ENCODE data around the gene TM4SF1.

Gene TM4SF1

GRCh38 chr3:149375501-149376196 is 1.8 kb downstream of the TM4SF1 start:
- DNase-seq (ENCODE audit: low spot score) = no peak

GRCh38 chr3:149374793-149375500 is 2.5 kb downstream of the TM4SF1 start:
- no peak for DNase-seq (ENCODE audit: low spot score)

GRCh38 chr3:149374391-149374790 is 3.1 kb downstream of the TM4SF1 start:
- DNase-seq (ENCODE audit: low spot score) = no peak

GRCh38 chr3:149373235-149374125 is 4.0 kb downstream of the TM4SF1 start:
- no peak for DNase-seq (ENCODE audit: low spot score)

GRCh38 chr3:149371723-149372114 is 5.7 kb downstream of the TM4SF1 start:
- no peak for DNase-seq (ENCODE audit: low spot score)

GRCh38 chr3:149371001-149371722 is 6.3 kb downstream of the TM4SF1 start:
- DNase-seq (ENCODE audit: low spot score) = no peak

GRCh38 chr3:149369991-149370866 is 7.2 kb downstream of the TM4SF1 start:
- DNase-seq (ENCODE audit: low spot score) = no peak

GRCh38 chr3:149368674-149369497 is 8.6 kb downstream of the TM4SF1 start:
- no peak for DNase-seq (ENCODE audit: low spot score)

- no peak for DNase-seq (ENCODE audit: low spot score)
Measured at GRCh38 chr3:149368201-149368673, 9.2 kb downstream of the TM4SF1 start.

- no peak for DNase-seq (ENCODE audit: low spot score)
Measured at GRCh38 chr3:149366941-149367840, 10.3 kb downstream of the TM4SF1 start.

- DNase-seq (ENCODE audit: low spot score) = no peak
Measured at GRCh38 chr3:149366031-149366430, 11.4 kb downstream of the TM4SF1 start.

- DNase-seq (ENCODE audit: low spot score) = no peak
Measured at GRCh38 chr3:149364624-149365023, 12.8 kb downstream of the TM4SF1 start.

GRCh38 chr3:149363053-149363452 is 14.4 kb downstream of the TM4SF1 start:
- no peak for DNase-seq (ENCODE audit: low spot score)

GRCh38 chr3:149362366-149362765 is 15.1 kb downstream of the TM4SF1 start:
- DNase-seq (ENCODE audit: low spot score) = no peak

- no peak for DNase-seq (ENCODE audit: low spot score)
Measured at GRCh38 chr3:149356630-149357029, 20.8 kb downstream of the TM4SF1 start.

- no peak for DNase-seq (ENCODE audit: low spot score)
Measured at GRCh38 chr3:149356044-149356592, 21.3 kb downstream of the TM4SF1 start.

GRCh38 chr3:149353581-149354184 is 23.8 kb downstream of the TM4SF1 start:
- DNase-seq (ENCODE audit: low spot score) = no peak

- DNase-seq (ENCODE audit: low spot score) = peak; percentile 2
Measured at GRCh38 chr3:149352556-149352955, 24.9 kb downstream of the TM4SF1 start.
